GM19372 (cell line): ENCODE results near the gene F3.
"Not testable (repeated sequence)": the region's sequence is repeated elsewhere in the genome, so short reads cannot be mapped to it uniquely, and the experiment has no call there.

ENCODE experiments used
- ATAC-seq: cut with Tn5 transposase; IDR thresholded peaks from one replicate; pipeline ENCODE4 v1.9.1; 2021; ENCODE audit warnings: mild to moderate bottlenecking, low read depth, moderate library complexity; ENCODE audit not compliant: unreplicated experiment

F3 gene

DNA sequence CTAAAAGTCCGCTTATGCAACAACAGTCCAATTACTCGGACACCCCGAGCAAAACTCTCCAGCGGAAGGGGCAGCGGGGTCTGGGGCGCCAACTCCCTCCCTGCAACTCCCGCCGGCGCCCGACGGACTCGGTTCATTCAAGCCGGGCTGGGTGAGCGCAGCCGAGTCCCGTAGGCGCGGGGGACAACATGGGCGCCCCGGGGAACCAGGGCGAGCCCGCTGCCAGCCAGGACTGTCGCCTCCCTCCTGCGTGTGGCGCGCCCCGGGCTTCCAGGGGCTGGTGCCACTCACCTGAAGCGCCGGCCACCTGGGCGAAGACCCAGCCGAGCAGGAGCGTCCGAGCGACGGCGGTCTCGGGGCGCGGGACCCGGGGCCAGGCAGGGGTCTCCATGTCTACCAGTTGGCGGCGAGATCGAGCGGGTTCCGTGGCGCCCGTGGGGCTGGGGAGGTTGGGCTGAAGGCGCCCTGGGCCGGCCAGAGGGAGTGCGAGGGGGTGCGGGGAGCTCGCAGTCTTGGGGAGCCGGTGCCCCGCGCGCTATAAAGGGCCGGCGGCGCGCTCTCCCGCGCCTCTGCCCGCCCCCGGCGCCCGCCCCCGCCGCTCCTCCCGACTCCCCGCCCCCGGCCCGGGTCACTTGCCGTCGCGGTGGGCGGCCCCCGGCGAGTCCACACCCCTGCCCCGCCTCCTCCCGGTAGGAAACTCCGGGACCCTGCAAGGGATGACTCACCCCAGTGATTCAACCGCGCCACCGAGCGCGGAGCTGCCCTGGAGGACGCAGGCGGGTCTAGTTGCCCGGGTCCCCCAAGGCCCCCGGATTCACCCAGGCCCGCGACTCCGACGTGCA, at the start of gene F3:
TSS of gene F3 (minus strand) at position 514 of the 842 bp plus-strand sequence. CDS start at position 391, 123 bp downstream.
- ATAC-seq: peak; percentile 75

DNA sequence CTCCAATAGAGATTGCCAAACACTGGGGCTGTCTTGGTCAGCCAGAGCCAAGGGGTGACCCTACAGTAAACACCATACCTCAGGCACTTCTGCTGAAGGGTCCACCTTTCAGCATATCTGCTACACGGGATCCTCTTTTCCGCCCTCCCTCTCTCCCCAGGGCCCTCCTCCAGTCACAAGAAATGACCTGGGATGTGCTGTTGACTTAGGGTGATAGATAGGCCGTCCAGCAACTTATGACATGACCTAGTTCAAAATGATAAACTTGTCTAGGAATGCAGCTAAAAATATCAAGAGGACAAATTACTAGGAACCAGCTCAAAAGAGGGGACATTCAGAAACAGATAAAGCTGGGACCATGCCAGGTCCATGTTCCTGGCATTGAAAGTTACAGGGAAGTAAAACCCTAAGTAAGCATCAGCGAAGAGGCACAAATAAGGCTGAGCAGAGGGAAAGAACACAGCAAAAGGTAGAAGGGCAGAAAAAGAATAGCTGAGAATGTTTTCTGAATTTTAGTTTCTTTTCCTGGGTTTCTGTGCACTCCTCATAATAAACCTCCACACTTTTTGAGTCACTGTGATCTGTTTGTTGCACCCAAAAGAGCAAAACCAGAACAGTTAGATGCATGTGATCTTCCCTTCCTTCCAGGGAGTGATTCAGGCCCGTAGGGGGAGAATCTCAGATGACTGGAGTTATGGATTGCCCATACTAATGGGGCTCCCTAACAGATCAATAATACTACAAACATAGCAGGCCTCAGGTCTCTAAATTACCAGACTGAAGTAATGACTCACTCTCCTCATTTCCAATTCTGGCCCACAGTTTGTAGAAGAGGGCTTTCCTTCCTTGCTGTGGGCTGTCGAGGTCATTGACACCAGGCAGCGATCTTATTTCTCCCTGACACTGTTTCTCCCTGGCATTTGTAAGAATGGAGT, 48.9 kb upstream of the F3 start:
- ATAC-seq: no peak

DNA sequence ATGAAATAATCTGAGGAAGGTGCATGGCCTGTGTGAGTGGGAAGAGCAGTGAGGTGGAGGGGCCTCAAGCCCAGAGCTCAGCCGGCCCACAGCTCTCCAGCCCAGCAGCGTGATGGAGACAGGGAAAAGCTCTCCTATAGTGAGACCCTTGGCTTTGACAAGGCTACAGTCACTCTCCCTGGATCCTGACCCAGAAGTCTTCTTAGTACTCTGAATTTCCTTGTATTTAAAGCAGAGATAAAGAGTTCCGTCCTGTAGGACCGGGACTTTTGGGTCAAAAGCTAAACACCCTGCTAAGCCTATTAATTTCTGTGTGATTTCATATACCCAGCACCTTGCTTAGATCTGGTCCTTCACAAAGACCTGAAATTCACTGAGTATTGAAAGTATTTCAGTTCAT, 48.2 kb upstream of the F3 start:
- ATAC-seq: no peak

- no peak for ATAC-seq
Observed at GRCh38 chr1:94582565-94582964, 41.0 kb upstream of the F3 start.

GRCh38 chr1:94580367-94581115, 39.0 kb upstream of the F3 start:
- no peak for ATAC-seq

DNA sequence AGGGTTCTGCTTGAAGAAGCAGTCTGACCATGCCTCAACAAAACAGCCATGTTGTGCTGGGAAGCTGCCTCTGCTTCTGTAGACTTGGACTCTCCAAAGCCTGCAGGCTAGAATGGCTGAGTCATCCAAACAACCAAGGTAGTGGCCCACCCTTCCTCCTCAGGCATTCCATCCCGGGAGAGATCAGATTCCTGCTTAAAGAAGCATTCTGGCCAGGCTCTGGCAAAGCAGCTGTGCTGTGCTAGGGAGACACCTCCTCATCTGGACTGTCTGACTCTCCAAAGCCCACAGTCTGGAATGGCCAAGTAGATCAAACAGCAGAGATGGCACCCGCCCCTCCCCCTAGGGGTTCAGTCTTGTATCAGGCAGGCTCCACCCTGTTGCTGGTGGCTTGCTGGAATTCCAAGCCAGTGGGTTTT, 38.3 kb upstream of the F3 start:
- no peak for ATAC-seq

DNA sequence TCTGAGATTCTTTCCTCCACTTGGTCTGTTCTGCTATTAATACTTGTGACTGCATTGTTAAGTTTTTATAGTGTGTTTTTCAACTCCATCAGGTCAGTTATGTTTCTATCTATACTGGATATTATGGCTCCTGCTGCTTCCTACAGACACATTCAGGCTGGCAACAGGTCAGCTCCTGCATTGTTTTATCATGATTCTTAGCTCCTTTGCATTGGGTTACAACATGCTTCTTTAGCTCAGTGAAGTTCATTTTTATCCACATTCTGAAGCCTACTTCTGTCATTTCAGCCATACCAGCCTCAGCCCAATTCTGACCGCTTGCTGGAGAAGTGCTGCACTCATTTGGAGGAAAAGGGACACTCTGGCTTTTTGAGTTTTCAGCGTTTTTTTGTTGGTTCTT, 37.3 kb upstream of the F3 start:
- no peak for ATAC-seq

DNA sequence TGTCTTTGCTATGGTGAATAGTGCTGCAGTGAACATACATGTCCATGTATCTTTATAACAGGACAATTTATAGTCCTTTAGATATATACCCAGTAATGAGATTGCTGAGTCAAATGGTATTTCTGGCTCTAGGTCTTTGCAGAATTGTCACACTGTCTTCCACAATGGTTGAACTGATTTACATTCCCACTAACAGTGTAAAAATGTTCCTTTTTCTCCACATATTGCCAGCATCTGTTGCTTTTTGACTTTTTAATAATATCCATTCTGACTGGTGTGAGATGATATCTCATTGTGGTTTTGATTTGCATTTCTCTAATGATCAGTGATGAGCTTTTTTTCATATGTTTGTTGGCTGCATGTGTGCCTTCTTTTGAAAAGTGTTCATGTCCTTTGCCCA, 32.4 kb upstream of the F3 start:
- not testable (repeated sequence) for ATAC-seq

DNA sequence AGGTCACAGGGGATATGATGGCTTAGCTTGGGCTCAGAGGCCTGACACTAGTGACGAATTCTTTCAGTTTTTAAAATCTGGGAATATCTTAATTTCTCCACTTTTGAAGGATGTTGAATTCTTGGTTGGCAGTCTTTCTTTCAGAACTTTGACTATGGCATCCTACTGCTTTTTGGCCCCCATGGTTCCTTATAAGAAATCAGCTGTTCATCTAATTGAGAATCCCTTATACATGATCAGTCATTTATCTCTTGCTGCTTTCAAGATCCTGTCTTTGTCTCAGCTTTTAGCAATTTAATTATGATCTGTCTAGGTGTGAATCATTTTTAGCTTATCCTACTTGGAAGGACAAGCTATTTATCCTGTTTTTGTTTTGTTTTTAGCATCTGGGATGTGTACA, 31.2 kb upstream of the F3 start:
- ATAC-seq: no peak

DNA sequence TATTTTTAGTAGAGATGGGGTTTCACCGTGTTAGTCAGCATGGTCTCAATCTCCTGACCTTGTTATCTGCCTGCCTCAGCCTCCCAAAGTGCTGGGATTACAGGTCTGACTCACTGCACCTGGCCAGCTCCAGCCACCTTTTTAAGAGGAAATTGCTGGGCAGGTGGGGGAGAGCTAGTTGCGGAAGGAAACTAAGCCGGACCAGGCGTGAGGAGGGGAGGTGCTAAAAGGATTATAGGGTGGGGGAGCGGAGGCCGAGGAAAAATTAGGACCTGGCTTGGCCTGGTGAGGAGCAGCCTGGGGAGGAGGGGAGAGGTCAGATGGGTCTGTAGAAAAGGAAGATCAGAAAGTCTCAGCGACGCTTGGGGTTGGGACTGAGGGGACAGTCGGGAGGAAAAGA, 29.4 kb upstream of the F3 start:
- ATAC-seq: not testable (repeated sequence)

DNA sequence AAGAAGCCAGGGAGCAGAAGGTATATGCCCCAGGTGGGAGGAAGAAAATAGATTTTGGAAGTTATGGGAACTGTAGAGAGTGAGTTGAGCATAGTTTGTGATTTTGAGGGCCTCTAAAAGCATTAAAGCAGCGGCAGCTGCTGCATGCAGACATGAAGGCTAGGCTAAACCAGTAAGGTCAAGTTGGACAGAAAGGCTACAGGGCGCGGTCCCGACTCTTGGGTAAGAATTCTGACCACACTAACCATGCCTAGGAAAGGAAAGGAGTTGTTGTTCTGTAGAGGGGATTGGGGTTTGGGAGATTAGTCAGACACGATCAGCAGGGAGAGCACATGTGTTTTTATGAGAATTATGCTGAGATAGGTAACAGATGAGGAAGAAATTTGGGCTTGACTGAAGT, 27.2 kb upstream of the F3 start:
- ATAC-seq: not testable (repeated sequence)

GRCh38 chr1:94567975-94568607, 26.5 kb upstream of the F3 start:
- not testable (repeated sequence) for ATAC-seq

GRCh38 chr1:94566436-94566835, 24.9 kb upstream of the F3 start:
- not testable (repeated sequence) for ATAC-seq

- ATAC-seq: no peak
Observed at GRCh38 chr1:94565901-94566300, 24.3 kb upstream of the F3 start.

DNA sequence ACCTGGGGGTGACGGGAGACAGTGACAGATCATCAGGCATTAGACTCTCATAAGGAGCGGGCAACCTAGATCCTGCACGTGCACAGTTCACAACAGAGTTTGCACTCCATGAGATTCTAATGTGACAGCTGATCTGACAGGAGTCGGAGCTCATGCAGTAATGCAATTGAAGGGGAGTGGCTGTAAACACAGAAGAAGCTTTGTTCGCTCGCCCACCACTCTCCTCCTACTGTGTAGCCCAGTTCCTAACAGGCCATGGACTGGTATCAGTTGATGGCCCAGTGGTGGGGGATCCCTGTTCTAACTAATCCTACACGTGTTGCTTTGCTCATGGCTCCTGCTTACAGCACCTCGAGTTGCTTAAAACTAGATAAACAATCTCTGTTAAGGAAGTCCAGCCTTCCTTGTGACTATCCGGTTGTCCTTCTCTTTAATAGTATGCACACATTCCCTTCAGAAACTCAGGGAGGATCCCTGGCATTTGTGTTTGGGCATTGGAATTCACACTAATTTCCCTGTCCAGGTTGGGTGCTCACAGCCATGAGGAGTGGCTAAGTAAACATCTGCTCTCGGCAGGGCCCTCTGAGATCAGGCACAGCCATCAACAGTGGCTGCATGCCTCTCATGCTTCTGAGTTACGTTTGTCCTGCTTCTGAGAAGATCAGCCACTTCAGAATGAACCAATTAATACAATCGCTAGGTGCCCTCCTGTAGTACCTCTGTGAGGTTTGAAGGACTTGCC, 21.1 kb upstream of the F3 start:
- no peak for ATAC-seq

GRCh38 chr1:94560333-94560732, 18.8 kb upstream of the F3 start:
- no peak for ATAC-seq

GRCh38 chr1:94559921-94560320, 18.4 kb upstream of the F3 start:
- ATAC-seq: no peak

DNA sequence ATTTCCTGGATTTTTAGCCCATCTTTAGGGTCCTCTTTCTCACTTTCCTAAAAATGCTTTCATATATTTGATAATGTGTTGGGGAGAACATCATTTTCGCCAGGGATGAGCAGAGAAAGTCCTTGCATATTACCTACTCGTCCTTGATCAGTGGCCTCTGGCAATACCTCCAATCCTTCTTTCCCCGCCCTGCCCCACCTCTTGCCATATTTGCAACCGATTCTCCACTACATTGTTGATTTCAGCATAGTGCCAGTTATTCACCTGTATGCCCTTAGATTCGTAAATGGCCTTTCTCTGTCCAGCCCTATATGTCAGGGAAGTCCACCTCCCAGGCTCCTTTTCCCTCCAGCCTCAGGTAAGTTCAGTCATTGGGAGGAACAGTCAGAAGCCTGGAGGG, 13.5 kb upstream of the F3 start:
- no peak for ATAC-seq

DNA sequence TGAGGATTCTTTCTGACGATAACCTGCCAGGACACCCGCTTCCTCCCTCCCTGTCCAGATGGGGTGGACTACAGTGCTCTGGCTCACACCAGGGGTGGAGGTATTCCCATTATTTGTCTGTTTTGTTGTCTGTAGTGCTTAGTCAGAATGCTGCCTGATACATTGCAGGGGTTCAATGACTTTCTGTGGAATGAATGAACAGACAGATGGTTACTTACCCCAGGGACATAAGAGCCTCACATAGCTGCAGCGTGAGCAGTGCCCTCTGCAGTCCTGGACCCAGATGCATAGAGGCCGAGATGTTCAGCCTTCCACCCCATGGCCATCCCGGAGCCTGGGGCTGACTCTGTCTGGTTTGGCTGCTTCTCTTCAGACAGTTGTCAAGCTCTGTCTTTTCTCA, 13.0 kb upstream of the F3 start:
- ATAC-seq: no peak

- no peak for ATAC-seq
Observed at GRCh38 chr1:94553931-94554330, 12.4 kb upstream of the F3 start.
